Fibroblast of lung (primary cell): ENCODE results near the gene SLC22A14. TPM values are rescaled to one million over a fixed set of nuclear protein-coding genes. Genes with fewer than 3 reads are reported as not detected.

Source experiments
- DNase-seq, 2 donors: peaks; one replicate each; pipeline versions ENCODE4 v3.0.0 to v3.0.0-alpha.2; 2010; ENCODE audit warnings: low read depth in 2 of 2
- H2AFZ ChIP-seq: 2 replicates; pipeline ENCODE4 v1.5.1; 2012; ENCODE audit warnings: low read length, control low read depth, inconsistent platforms
- H3K27ac ChIP-seq: 2 replicates; pipeline ENCODE4 v1.5.1; 2011; ENCODE audit warnings: low read length, control low read depth; ENCODE audit not compliant: insufficient read depth
- H3K27me3 ChIP-seq: 2 replicates; pipeline ENCODE4 v1.5.1; 2011; ENCODE audit warnings: mild to moderate bottlenecking, low read length; ENCODE audit not compliant: control insufficient read depth, insufficient read depth
- H3K36me3 ChIP-seq: 2 replicates; pipeline ENCODE4 v1.5.1; 2011; ENCODE audit warnings: low read length; ENCODE audit not compliant: control insufficient read depth, insufficient read depth
- H3K4me1 ChIP-seq: 2 replicates; pipeline ENCODE4 v1.5.1; 2011; ENCODE audit warnings: low read length; ENCODE audit not compliant: control insufficient read depth, insufficient read depth; ENCODE audit errors: extremely low read depth
- H3K4me2 ChIP-seq: 2 replicates; pipeline ENCODE4 v1.5.1; 2011; ENCODE audit warnings: low read length, control low read depth; ENCODE audit not compliant: insufficient read depth; ENCODE audit errors: extremely low read depth
- H3K4me3 ChIP-seq, 4 experiments: fragments of 200-600 bp in 1 of 4; sonication (generic) in 1 of 4; replicated peaks in 1 of 4; 2 replicates each; pipeline ENCODE4 v1.5.1; 2011 to 2016; ENCODE audit warnings: low read length in 4 of 4, low read depth in 3 of 4, mild to moderate bottlenecking in 3 of 4, control low read depth in 2 of 4, inconsistent platforms in 1 of 4, mixed read lengths in 1 of 4; ENCODE audit not compliant: insufficient read depth in 1 of 4; ENCODE audit errors: control extremely low read depth in 1 of 4
- H3K79me2 ChIP-seq: 2 replicates; pipeline ENCODE4 v1.5.1; 2012; ENCODE audit warnings: mild to moderate bottlenecking, low read length, inconsistent platforms; ENCODE audit not compliant: control insufficient read depth, insufficient read depth
- H3K9ac ChIP-seq: 2 replicates; pipeline ENCODE4 v1.5.1; 2011; ENCODE audit warnings: mild to moderate bottlenecking, low read length, control low read depth; ENCODE audit not compliant: insufficient read depth
- H3K9me3 ChIP-seq: 2 replicates; pipeline ENCODE4 v1.5.1; 2012; ENCODE audit warnings: low read depth, low read length; ENCODE audit not compliant: control insufficient read depth, insufficient read depth
- H4K20me1 ChIP-seq: 2 replicates; pipeline ENCODE4 v1.5.1; 2011; ENCODE audit warnings: low read length; ENCODE audit not compliant: control insufficient read depth, insufficient read depth; ENCODE audit errors: extremely low read depth
- CTCF ChIP-seq, 2 donors: IDR thresholded peaks in 1 of 2; conservative IDR thresholded peaks in 1 of 2; 1 replicate in 1 of 2; 2 replicates in 1 of 2; pipeline ENCODE4 v1.5.1; 2011 to 2012; ENCODE audit warnings: low read length in 2 of 2, control low read depth in 1 of 2, inconsistent platforms in 1 of 2, low read depth in 1 of 2, mild to moderate bottlenecking in 1 of 2
- EZH2 ChIP-seq: IDR thresholded peaks from 2 replicates; pipeline ENCODE4 v1.5.1; 2012; ENCODE audit warnings: low read length, control low read depth, mild to moderate bottlenecking; ENCODE audit errors: missing control alignments
- polyA plus RNA-seq, 2 donors: library from polyadenylated mRNA; depleted of rRNA in 1 of 2; stranded (reverse) in 1 of 2; unstranded in 1 of 2; fragments of >200 nt; gene quantifications; 2 replicates each; pipeline ENCODE4 v1.2.1, GENCODE V29; 2011 to 2012; ENCODE audit warnings: missing spikeins in 1 of 2
- total RNA-seq: library from RNA; depleted of rRNA; stranded (reverse); fragments of >200 nt; gene quantifications from 2 replicates; pipeline ENCODE4 v1.2.1, GENCODE V29; 2014

The SLC22A14 gene
- total and polyA plus RNA-seq, 2 donors (not counting 1 experiment from before 2014, with no cell fraction given): 0.17 TPM; not detected in 1

DNA sequence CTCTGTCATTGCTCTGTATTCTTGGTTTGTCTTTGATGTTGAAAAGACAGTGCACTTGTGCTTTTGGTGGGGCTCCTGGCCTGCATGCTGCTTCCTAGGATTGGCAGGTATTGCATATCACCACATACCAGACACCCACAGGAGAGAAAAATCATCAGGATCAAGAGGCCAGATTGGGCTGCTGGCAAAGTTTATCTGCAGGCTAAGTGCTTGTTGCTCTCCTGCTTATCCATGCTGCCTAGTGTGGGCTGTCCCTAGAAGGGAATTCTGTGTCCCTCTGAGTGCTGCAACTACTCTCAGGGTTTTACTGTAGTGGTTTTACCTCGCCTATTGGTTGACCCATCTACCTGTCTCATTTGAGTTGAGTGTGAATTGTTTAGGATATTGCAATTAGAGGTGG lies 17.3 kb upstream of the SLC22A14 start:
- TF ChIP-seq EZH2 (no peak), CTCF (conservative IDR thresholded peaks at IDR 0.05 in 1 of 2, IDR thresholded peaks at IDR 0.05 in 1 of 2; ENCODE audit: low read depth in 1 of 2, low read length in 2 of 2) (no peak)
- no peak overlapping the region for H3K4me3 ChIP-seq
- H3K79me2 ChIP-seq: no peaks in the 10 kb centered on the region
- no peaks in the 10 kb centered on the region for H3K4me1 ChIP-seq
- H3K36me3 ChIP-seq: no peaks in the 10 kb centered on the region
- no peaks in the 10 kb centered on the region for H3K27me3 ChIP-seq
- no peak overlapping the region for H3K4me2 ChIP-seq
- H3K9ac ChIP-seq: no peak overlapping the region
- H3K27ac ChIP-seq: no peak overlapping the region
- no peaks in the 10 kb centered on the region for H3K9me3 ChIP-seq
- H4K20me1 ChIP-seq: no peaks in the 10 kb centered on the region
- H2AFZ ChIP-seq: no peak overlapping the region
- DNase-seq: no peak

DNA sequence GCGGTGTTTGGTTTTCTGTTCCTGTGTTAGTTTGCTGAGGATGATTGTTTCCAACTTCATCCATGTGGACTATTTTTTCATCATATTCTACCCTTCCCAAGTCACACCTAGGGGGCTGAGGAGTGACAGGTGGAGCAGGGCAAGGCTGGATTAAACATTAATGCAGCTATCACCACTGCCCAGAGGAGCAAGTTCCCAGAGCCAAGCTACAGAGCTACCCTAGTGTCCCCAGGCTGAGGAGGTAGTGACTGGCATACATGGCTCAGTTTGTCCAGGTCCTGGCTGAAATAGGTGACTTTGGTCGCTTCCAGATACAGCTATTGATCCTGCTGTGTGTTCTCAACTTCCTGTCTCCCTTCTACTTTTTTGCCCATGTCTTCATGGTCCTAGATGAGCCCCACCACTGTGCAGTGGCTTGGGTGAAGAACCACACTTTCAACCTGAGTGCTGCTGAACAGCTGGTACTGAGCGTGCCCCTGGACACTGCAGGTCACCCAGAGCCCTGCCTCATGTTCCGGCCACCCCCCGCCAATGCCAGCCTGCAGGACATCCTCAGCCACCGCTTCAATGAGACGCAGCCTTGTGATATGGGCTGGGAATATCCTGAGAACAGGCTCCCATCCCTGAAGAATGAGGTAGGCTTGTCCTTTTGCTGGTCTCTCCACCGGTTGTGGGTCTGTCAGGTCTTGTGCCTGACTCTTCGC lies 16.3 kb upstream of the SLC22A14 start, which contains the start of gene SLC22A13:
Gene SLC22A13 (plus strand): TSS at position 209 of the 704 bp plus-strand sequence. CDS start 49 bp downstream, at position 258.
- H4K20me1 ChIP-seq: no peaks in the 10 kb centered on the region
- no peaks in the 10 kb centered on the region for H3K36me3 ChIP-seq
- H3K9ac ChIP-seq: no peak within 1 kb of the TSS
- no peaks in the 10 kb centered on the region for H3K4me1 ChIP-seq
- H3K27ac ChIP-seq: no peak within 1 kb of the TSS
- no peaks in the 10 kb centered on the region for H3K27me3 ChIP-seq
- H3K4me3 ChIP-seq: no peak within 1 kb of the TSS
- H3K4me2 ChIP-seq: no peak within 1 kb of the TSS
- DNase-seq: no peak
- no peaks in the 10 kb centered on the region for H3K9me3 ChIP-seq
- H3K79me2 ChIP-seq: no peaks in the 10 kb centered on the region
- H2AFZ ChIP-seq: no peak within 1 kb of the TSS
- no peak for TF ChIP-seq CTCF (conservative IDR thresholded peaks at IDR 0.05 in 1 of 2, IDR thresholded peaks at IDR 0.05 in 1 of 2; ENCODE audit: low read depth in 1 of 2, low read length in 2 of 2)
- no peak for TF ChIP-seq EZH2

GRCh38 chr3:38266810-38267209 lies 15.3 kb upstream of the SLC22A14 start:
- H3K4me3 ChIP-seq: no peak overlapping the region
- H3K36me3 ChIP-seq: no peaks in the 10 kb centered on the region
- no peaks in the 10 kb centered on the region for H3K4me1 ChIP-seq
- no peak overlapping the region for H3K27ac ChIP-seq
- TF ChIP-seq EZH2 (no peak), CTCF (conservative IDR thresholded peaks at IDR 0.05 in 1 of 2, IDR thresholded peaks at IDR 0.05 in 1 of 2; ENCODE audit: low read depth in 1 of 2, low read length in 2 of 2) (no peak)
- H3K9me3 ChIP-seq: no peaks in the 10 kb centered on the region
- no peaks in the 10 kb centered on the region for H4K20me1 ChIP-seq
- no peak for DNase-seq
- no peak overlapping the region for H3K9ac ChIP-seq
- no peaks in the 10 kb centered on the region for H3K79me2 ChIP-seq
- H3K4me2 ChIP-seq: no peak overlapping the region
- no peak overlapping the region for H2AFZ ChIP-seq
- no peaks in the 10 kb centered on the region for H3K27me3 ChIP-seq
